Smooth muscle cell (in vitro differentiated cells): ENCODE results near the gene NRXN2. TPM values are rescaled to one million over a fixed set of nuclear protein-coding genes. Genes with fewer than 3 reads are reported as not detected.

ENCODE experiments used
- DNase-seq: peaks from one replicate; lab custom pipeline; 2025; ENCODE audit not compliant: unreplicated experiment; lab: John Stamatoyannopoulos, UW
- H2AFZ ChIP-seq: fragments of 200-600 bp; sonication (generic); 2 replicates; pipeline ENCODE4 v1.6.0; 2016; ENCODE audit warnings: antibody characterized with exemption, low read depth, mild to moderate bottlenecking
- H3F3A ChIP-seq: fragments of 200-600 bp; sonication (generic); 2 replicates; pipeline ENCODE4 v1.6.0; 2017; ENCODE audit warnings: antibody characterized with exemption, low read depth
- H3K27ac ChIP-seq: fragments of 200-600 bp; sonication (generic); 2 replicates; pipeline ENCODE4 v1.5.1; 2016; ENCODE audit warnings: low read depth, mild to moderate bottlenecking
- H3K27me3 ChIP-seq: fragments of 200-600 bp; sonication (generic); 2 replicates; pipeline ENCODE4 v1.6.1; 2016; ENCODE audit warnings: low read depth, mild to moderate bottlenecking
- H3K36me3 ChIP-seq: fragments of 200-600 bp; sonication (generic); 2 replicates; pipeline ENCODE4 v1.5.1; 2016; ENCODE audit warnings: low read depth
- H3K4me1 ChIP-seq: fragments of 200-600 bp; sonication (generic); 2 replicates; pipeline ENCODE4 v1.5.1; 2016; ENCODE audit warnings: low read depth
- H3K4me2 ChIP-seq: fragments of 200-600 bp; sonication (generic); 2 replicates; pipeline ENCODE4 v1.6.0; 2016; ENCODE audit warnings: mild to moderate bottlenecking
- H3K4me3 ChIP-seq: fragments of 200-600 bp; sonication (generic); 2 replicates; pipeline ENCODE4 v1.5.1; 2016; ENCODE audit warnings: mild to moderate bottlenecking
- H3K79me2 ChIP-seq: fragments of 200-600 bp; sonication (generic); 2 replicates; pipeline ENCODE4 v1.6.0; 2016; ENCODE audit warnings: low read depth, mild to moderate bottlenecking
- H3K9ac ChIP-seq: fragments of 200-600 bp; sonication (generic); 2 replicates; pipeline ENCODE4 v1.6.0; 2016; ENCODE audit warnings: low read depth
- H3K9me3 ChIP-seq: fragments of 200-600 bp; sonication (generic); replicated peaks from 2 replicates; pipeline ENCODE4 v1.5.1; 2016; ENCODE audit warnings: low read depth
- H4K20me1 ChIP-seq: fragments of 200-600 bp; sonication (generic); 2 replicates; pipeline ENCODE4 v1.6.0; 2016; ENCODE audit warnings: low read depth
- CTCF ChIP-seq: fragments of 200-600 bp; sonication (generic); IDR thresholded peaks from 2 replicates; pipeline ENCODE4 v1.5.1; 2017; ENCODE audit warnings: borderline replicate concordance, mild to moderate bottlenecking, antibody characterized with exemption; ENCODE audit not compliant: insufficient read depth, poor library complexity, severe bottlenecking
- WGBS: methylation state at CpG from one replicate; pipeline ENCODE4 v1.1.7; 2016; ENCODE audit warnings: low lambda C conversion rate; 5-methylcytosine and 5-hydroxymethylcytosine counted together
- polyA plus RNA-seq: library from polyadenylated mRNA; unstranded; fragments of >200 nt; fragmentation: Nextera tagmentation; extraction: Ambion mirVana; gene quantifications from 2 replicates; pipeline ENCODE4 v1.2.1, GENCODE V29; 2016
- total RNA-seq: library from RNA; depleted of rRNA; stranded (reverse); fragments of >200 nt; gene quantifications from 2 replicates; pipeline ENCODE4 v1.2.3, GENCODE V29; 2014

Gene NRXN2
- total and polyA plus RNA-seq, 2 experiments from 2014 or later = 1.4 to 1.7 TPM

- peak; percentile 36 for DNase-seq
- Histone ChIP-seq H3K4me1 (peaks cover 22% of the 10 kb centered on the region), H3K4me3 (peak overlapping the region; percentile 47), H3K79me2 (no peaks in the 10 kb centered on the region), H3K36me3 (no peaks in the 10 kb centered on the region), H3K27ac (no peak overlapping the region), H3F3A (no peaks in the 10 kb centered on the region), H3K4me2 (peak overlapping the region; percentile 98), H2AFZ (no peak overlapping the region), H3K9ac (no peak overlapping the region), H3K27me3 (peaks cover 38% of the 10 kb centered on the region), H3K9me3 (no peaks in the 10 kb centered on the region), H4K20me1 (no peaks in the 10 kb centered on the region)
- WGBS = 3% methylated on average over 41 of the region's 52 CpGs
- TF ChIP-seq CTCF = no peak
These were observed 22.7 kb upstream of the NRXN2 start for GRCh38 chr11:64745521-64746328.

- H3F3A ChIP-seq = no peaks in the 10 kb centered on the region
- WGBS = under 1% methylated on average over 16 of the region's 20 CpGs
- H3K4me3 ChIP-seq = peak overlapping the region; percentile 47
- H3K36me3 ChIP-seq = no peaks in the 10 kb centered on the region
- H2AFZ ChIP-seq = no peak overlapping the region
- no peaks in the 10 kb centered on the region for H4K20me1 ChIP-seq
- TF ChIP-seq CTCF = no peak
- H3K9me3 ChIP-seq = no peaks in the 10 kb centered on the region
- H3K27ac ChIP-seq = no peak overlapping the region
- peak overlapping the region; percentile 98 for H3K4me2 ChIP-seq
- H3K79me2 ChIP-seq = no peaks in the 10 kb centered on the region
- peaks cover 44% of the 10 kb centered on the region for H3K27me3 ChIP-seq
- peaks cover 22% of the 10 kb centered on the region for H3K4me1 ChIP-seq
- DNase-seq = no peak
- H3K9ac ChIP-seq = no peak overlapping the region
These were observed 22.2 kb upstream of the NRXN2 start for GRCh38 chr11:64745189-64745520.

GRCh38 chr11:64744544-64745188 lies 21.7 kb upstream of the NRXN2 start:
- Histone ChIP-seq H3K36me3 (no peaks in the 10 kb centered on the region), H3K4me1 (peaks cover 22% of the 10 kb centered on the region), H3K4me3 (peak overlapping the region; percentile 47), H3K4me2 (peak overlapping the region; percentile 98), H3F3A (no peaks in the 10 kb centered on the region), H4K20me1 (no peaks in the 10 kb centered on the region), H3K27ac (no peak overlapping the region), H3K79me2 (no peaks in the 10 kb centered on the region), H2AFZ (no peak overlapping the region), H3K9ac (no peak overlapping the region), H3K9me3 (no peaks in the 10 kb centered on the region), H3K27me3 (peaks cover 44% of the 10 kb centered on the region)
- no peak for TF ChIP-seq CTCF
- WGBS = 0% methylated on average over 1 of the region's 89 CpGs
- no peak for DNase-seq
